HG03571 (cell line): Measurements from ENCODE around the gene HAUS8.
"Not testable (repeated sequence)": the region's sequence is repeated elsewhere in the genome, so short reads cannot be mapped to it uniquely, and the experiment has no call there.

Experiments
- ATAC-seq: cut with Tn5 transposase; IDR thresholded peaks from one replicate; pipeline ENCODE4 v1.9.1; 2021; ENCODE audit not compliant: unreplicated experiment

Gene HAUS8

GRCh38 chr19:17075035-17075863 is at the start of gene HAUS8, which contains the start of gene MYO9B:
Gene HAUS8 (minus strand): TSS chr19:17075452. CDS start chr19:17075422, 30 bp downstream.
Gene MYO9B (plus strand): TSS chr19:17075777. CDS start chr19:17101718, 25,941 bp downstream.
- peak; percentile 61 for ATAC-seq

DNA sequence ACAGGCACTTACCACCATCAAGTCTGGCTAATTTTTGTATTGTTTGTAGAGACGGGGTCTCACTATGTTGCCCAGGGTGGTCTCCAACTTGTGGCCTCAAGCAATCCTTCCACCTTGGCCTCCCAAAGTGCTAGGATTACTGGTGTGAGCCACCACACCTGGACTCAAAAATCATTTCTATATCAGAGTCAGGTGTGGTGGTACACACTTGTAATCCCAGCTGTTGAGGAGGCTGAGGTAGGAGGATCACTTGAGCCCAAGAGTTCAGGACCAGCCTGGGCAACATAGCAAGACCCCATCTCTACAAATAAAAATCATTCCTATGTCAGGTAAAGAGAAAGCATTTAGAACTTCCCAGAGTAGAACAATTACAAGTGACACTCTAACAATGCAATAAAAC is 48.8 kb upstream of the HAUS8 start:
- no peak for ATAC-seq

GRCh38 chr19:17123041-17123440 is 47.8 kb upstream of the HAUS8 start:
- no peak for ATAC-seq

DNA sequence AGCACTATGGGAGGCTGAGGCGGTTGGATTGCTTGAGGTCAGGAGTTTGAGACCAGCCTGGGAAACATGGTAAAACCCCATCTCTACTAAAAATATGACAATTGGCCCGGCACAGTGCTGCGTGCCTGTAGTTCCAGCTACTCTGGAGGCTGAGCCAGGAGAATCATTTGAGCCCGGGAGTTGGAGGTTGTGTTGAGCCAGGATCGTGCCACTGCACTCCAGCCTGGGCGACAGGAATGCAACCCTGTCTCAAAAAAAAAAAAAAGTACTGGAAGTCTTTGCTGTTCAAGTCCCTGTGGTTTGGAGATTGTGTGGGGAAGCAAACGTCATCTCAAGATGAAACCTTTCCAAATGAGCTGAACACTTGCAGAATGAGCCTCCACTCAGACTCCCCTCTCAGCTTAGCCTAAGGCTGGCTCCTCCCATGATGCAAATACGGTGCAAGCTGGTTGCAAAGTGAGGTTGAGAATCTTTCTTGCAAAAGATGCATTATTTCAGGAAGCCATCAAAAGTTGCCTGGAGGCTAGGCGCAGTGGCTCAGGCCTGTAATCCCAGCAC is 46.6 kb upstream of the HAUS8 start:
- no peak for ATAC-seq

GRCh38 chr19:17118957-17119356 is 43.7 kb upstream of the HAUS8 start:
- no peak for ATAC-seq

DNA sequence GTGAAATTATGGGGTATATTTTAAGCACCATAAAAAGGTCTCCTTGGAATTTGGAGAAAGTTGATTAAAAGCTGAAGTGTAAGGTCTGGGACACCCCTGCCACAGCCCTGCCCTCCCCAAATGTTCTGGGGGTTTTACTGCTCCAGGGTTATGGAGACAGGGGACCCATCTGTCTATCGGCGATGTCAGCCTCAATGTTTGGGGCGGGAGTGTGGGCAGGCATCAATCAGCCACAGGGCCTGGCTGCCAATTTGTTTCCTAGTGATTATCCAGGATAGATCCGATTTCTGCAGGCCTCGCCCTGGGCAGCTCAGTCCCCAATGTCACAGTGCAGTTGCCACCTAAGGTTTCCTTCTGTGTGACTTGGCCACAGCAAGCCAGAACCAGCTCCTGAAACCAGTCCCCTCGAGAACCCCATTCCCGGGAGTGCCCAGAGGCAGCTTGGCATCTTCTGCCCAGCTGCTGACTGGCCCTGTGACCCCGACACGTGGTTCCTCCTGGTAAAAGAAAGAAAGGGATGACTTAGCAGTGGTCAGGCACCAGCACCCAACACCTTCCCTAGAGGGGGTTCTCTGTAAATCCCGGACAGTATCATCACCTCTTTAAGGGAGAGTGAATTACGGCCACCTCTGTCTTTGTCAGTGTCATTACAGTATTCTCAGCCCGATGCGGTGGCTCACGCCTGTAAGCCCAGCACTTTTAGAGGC is 41.9 kb upstream of the HAUS8 start:
- no peak for ATAC-seq

DNA sequence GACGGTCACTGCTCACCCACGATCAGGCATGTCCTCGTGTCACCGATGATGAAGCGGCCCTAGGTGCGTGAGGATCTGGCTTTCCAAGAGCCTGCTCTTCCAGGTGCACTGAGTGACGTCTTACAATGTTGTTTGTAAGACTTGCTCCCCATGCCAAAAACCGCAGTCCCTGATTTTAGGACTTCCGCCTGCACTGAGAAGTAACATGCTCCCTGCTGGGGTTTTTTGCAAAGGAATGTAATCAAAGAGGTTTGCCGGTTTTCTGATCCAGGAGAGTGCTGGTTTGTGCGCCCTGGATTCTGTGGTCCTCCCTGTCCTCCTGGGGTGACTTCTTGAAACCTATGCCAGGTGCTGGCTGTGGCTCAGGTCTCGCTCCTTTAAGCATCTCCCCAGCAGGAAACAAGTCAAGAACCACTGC is 39.2 kb upstream of the HAUS8 start:
- no peak for ATAC-seq

DNA sequence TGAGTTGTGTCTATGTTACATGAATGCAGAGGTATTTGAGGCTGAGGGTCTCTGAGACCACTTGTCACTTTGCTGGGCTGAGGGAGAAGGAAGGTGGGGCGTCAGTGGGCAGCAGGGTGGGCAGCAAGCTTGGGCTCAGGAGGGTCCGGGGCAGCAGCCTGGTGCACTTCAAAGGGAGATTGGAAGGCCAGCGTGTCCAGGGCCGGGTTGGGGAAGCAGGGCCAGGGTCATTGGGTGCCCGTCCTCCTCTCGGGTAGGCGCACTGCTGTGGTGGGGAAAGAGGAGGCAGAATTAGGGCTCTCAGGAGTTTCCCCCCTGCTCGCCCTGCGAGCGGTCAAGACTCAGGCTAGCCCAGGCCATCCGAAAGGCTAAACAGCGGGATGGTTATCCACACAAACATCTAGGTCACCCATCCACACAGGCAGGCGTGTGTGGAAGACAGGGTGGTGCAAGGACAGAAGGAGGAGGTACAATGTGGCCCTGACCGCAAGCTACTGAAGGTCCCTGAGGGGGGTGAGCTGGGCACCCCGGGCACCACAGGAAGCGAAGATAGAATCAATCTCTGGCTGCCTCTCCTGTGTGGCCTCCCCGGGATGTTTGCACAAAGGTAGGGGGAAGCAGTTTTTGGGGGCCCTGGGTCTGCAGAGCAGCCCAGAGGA is 38.0 kb upstream of the HAUS8 start:
- no peak for ATAC-seq

DNA sequence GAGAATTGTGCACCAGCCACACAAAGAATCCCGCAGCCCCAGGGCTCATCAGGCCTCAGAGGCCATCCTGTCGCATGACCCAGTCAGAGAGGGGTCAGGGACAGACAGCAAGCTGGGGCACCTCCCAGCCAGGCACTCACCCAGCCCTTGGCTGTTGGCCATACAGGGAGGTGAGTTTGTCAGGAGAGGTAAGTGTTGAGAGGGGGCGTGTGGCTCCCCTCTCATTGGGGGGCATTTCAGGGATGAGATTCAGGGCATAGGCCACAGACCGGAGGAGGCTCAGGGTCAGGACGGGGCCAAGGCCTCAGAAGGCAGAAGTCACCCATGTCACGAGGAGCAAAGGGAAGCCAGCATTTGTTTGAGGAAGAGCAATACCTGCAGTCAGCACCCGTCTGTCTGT is 37.4 kb upstream of the HAUS8 start:
- ATAC-seq = no peak

DNA sequence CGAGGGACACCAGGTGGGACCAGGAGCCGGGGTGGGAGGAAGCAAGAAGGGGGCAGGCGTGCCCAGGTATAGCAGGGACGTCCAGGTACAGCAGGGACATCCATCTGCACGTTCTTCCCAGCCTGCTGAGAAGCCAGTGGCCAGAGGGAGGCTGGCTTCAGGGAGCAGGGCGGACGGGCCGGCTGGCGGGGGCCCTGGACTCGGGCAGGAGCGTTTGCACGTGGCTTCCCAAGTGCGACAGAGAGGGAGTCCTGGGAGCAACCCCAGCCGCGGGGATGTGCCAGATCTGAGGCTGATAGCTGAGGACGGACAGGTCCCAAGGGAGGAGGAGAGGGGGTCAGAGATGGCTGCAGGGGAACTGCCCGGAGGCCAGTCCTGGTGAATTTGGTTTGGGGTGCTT is 37.0 kb upstream of the HAUS8 start:
- ATAC-seq = no peak

DNA sequence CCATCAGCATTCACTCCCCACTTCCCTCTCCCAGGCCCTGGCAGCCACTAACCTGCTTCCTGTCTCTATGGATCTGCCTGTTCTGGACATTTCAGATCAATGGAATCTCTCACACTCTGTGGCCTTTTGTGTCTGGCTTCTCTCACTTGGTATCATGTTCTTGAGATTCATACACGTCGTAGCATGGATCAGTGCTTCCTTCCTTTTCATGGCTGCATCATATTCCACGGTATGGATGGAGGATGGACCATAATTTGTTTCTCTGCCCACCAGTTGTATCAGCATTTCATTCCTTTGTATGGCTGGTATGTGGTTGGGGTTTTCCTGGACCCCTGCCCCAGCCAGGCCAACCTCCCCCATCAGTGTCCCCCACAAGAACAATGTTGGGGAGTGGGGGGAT is 36.5 kb upstream of the HAUS8 start:
- no peak for ATAC-seq

DNA sequence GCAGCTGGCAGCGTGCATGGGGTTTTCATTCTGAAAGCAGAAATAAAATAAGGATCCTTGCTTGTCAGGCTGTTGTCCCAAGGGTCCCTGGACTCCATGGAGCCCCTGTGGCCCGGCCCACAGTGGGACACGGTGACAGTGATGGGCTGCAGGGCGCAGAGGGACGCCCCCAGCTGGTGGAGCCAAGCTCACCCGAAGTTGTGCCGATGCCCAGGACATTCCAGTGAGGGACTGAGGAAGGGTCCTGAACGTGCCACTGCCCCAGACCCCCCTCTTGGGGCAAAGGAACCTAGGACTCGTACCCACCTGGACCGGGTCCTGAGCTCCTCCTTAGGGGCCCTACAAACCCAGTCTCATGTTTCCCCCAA is 35.3 kb upstream of the HAUS8 start:
- ATAC-seq = no peak

DNA sequence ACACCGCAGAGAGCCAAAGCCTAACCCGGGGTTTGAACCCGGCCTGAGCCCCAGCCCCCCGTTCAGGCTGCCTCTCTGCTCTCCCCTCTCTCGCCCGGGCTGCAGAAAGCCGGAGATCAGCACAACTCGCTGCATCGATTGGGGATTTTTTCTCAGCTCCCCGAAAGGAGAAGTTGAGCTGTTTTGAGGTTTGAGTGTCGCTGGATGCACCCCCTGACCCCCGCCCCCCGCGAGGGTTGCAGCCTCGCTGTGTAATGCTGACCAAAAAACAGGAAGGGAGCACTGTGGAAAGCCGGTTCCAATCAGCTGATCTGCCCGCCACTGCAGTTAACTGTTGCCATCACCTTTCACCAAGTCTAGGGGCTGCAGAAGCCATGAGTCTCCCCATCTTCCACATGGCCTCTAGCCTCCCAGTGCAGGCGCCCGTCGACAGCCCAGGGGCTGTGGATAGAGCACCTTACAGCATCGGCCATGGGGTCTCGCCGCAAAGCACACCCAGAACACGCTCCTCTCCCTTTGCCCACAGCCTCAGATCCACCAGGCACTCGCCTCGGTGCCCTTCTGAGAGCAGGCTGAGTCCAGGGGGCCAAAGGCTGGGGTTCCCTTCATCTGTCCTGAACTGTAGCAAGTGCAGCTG is 34.8 kb upstream of the HAUS8 start:
- peak; percentile 40 for ATAC-seq

DNA sequence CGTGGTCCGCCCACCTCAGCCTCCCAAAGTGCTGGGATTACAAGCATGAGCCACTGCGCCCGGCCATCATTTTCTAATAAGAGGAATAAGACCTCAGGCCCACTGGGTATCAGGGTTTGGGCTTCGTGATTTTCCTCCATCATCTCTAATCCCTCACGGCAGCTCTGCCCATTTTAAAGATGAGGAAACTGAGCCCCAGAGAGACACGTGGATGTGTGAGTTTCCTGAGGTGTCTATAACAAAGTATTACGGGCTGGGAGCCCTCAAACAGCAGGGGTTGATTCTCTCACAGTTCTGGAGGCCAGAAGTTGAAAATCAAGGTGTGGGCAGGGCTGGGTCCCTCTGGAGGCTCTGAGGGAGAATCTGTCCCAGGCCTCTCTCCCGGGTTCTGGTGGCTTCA is 34.0 kb upstream of the HAUS8 start:
- no peak for ATAC-seq

DNA sequence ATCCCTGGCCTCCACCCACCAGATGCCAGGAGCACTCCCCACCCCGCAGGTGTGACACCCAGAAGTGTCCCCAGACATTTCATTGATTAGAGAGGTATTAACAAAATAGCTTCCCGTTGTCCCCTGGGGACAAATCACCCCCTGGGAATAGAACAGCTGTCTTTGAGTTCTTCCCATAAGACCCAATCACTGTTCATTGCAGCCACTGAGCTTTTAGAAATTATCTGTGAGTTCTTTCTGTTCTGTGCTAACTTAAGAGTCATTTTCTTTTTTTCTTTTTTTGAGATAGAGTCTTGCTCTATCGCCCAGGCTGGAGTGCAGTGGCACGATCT is 33.2 kb upstream of the HAUS8 start:
- ATAC-seq = no peak

DNA sequence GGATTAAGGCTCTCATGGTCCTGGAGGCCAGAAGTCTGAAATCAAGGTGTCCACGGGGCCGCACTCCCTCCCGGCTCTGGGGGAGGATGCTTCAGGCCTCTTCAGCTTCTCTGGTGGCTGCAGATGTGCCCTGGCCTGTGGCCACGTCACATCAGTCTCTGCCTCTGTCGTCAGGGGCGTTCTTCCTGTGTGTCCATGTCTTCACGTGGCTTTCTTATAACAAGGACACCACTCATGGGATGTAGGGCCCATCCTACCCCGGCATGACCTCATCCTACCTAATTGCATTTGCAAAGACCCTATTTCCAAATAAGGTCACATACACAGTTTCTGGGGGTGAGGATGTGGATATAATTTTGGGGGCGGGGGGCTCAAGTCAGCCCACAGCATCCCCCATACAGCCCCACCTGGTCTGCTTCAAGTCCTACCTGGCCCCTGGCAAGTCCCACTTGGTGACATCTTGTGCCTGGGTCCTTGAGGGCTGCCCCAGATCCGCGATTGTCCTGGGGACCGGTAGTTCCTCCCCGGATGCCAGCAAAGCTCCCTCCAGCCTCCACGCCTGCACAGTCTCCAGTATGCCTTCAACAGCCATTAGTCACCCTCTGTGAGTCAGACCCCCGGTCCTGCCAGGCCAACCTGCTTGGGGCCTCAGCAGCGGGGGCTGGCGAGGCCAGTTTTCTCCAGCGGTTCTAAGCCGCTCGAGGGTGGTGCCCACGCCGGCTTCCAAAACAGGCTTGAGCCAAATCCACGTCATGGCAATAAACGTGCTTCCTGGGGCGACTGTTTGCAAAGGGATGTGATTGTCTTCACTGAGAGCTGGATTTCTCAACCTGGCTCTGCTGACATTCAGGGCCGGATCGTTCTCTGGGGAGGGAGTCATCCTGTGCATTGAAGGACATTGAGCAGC is 32.5 kb upstream of the HAUS8 start:
- no peak for ATAC-seq

GRCh38 chr19:17106964-17107363 is 31.7 kb upstream of the HAUS8 start:
- not testable (repeated sequence) for ATAC-seq

- no peak for ATAC-seq
Observed at GRCh38 chr19:17105556-17105955, 30.3 kb upstream of the HAUS8 start.

GRCh38 chr19:17104679-17105078 is 29.4 kb upstream of the HAUS8 start:
- ATAC-seq = no peak

DNA sequence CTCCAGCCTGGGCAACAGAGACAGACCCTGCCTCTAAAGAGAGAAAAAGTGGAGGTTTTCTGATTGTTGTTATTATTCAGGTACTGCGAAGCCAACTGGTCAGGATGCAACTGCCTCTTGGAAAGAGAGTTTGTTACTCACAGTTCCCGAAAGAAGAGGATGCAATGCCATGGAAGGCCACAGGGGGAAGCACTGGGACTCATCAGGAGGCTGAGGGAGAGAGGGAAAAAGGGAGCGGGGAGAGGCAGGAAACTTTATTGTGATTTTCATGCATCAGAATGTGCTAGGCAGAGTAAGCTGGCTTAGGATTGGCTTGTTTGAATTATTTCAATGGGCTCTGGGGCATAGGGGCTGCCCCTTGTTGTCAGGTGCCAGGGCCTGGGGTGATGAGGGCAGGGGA is 27.9 kb upstream of the HAUS8 start:
- ATAC-seq = no peak
